HG03457 (cell line): ENCODE data around the gene DNAJC21.
"Not testable (repeated sequence)": the region's sequence is repeated elsewhere in the genome, so short reads cannot be mapped to it uniquely, and the experiment has no call there.

Source experiments
- ATAC-seq: cut with Tn5 transposase; IDR thresholded peaks from one replicate; pipeline ENCODE4 v1.9.1; 2021; ENCODE audit warnings: moderate number of reproducible peaks; ENCODE audit not compliant: unreplicated experiment

The DNAJC21 gene

DNA sequence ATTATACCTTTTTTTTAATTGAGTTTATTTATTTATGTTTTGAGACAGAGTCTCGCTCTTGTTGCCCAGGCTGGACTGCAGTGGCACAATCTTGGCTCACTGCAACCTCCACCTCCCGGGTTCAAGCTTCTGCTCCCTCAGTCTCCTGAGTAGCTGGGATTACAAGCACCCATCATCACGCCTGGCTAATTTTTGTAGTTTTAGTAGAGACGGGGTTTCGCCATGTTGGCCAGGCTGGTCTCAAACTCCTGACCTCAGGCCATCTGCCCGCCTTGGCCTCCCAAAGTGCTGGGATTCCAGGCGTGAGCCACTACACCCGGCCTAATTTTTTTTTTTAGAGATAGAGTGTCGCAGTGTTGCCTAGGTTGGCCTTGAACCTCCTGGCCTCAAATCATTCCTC is 6.1 kb upstream of the DNAJC21 start:
- not testable (repeated sequence) for ATAC-seq

DNA sequence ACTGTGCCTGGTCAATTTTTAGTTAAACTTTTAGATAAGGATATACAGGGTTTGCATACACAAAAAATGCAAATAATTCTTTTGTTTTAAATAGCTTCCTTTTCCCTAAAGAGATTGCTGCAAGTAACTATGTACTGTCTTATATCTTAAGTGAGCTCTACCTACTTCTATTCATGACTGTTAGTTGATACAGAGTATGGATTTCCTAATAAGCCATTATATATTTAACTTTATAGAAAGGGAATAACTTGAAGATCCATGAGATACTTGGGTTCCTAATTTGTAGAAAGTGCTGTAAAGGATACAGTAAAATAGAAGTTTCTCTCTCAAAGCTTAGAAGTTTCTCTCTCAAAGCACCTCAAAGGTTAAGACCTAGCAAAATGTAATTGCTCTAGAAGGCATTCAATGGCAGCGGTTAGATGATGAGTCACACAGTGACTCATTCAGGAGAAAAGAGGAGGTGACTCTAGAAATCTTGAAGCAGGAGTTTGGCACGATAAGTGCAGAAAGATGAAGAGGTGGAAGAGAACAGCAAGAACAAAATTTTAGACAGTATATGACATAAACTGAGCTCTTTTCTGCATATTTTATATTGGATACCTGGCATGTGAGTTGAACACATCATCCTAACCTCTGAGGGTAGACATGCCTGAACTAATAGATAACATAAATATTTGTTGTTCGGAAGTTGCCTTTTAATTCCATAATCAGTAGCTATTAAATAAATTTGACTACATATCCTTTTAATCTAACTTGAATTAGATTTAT is 5.5 kb upstream of the DNAJC21 start:
- no peak for ATAC-seq

DNA sequence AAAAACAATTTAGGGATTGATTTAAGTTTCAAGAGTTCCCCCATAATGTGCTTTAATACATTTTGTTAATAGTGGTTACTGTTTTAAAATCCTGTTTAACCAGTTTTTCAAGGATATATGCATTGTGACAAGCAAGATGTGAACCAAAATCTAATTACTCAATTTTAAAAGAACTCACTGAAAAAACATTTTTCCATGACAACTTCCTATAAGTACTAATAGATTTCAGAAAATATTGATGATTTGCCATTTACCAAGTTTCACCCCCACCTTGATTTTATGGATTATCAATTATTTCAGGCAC is 4.9 kb upstream of the DNAJC21 start:
- ATAC-seq = no peak

DNA sequence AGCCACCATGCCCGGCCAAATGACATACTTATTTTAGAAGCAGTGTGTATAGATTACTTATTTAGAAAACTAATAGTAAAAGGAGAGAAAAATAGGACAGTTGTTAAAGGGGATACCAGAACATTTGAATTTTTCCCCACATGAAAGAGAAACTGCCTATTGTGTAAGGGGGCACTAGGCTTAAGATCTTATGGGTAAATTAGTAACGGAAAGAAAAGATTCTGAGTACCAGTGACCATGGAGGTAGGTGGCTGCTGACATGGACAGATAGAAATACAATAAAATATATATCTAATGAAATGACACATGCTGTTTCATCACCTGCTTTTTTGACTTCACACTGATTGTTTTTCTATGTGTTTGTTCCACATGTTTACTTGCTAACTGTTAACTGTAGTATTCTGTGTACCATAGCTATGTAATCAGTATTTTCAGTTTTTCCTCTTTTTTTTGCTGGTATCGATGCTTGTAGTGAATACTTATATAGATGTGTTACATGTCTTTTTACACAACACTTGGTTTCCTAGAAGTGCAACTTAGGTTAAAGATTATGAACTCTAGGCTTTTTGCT is 3.0 kb upstream of the DNAJC21 start:
- no peak for ATAC-seq

DNA sequence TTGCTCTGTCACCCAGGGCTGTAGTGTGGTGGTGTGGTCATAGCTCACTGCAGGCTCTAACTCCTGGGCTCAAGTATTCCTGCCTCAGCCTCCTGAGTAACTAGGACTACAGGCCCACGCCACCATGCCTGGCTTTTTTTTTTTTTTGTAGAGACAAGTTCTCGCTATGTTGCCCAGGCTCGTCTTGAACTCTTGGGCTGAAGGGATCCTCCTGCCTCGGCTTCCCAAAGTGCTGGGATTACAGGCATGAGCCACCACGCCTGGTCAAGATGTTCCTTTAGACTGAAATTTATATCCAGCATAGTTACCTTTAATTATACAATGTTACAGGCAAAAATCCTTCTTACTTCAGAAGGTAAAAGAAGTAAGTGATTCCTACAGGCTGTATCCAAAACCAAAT is 1.6 kb upstream of the DNAJC21 start:
- no peak for ATAC-seq

- ATAC-seq = no peak
These were observed 1.1 kb upstream of the DNAJC21 start for GRCh38 chr5:34928267-34928666.

DNA sequence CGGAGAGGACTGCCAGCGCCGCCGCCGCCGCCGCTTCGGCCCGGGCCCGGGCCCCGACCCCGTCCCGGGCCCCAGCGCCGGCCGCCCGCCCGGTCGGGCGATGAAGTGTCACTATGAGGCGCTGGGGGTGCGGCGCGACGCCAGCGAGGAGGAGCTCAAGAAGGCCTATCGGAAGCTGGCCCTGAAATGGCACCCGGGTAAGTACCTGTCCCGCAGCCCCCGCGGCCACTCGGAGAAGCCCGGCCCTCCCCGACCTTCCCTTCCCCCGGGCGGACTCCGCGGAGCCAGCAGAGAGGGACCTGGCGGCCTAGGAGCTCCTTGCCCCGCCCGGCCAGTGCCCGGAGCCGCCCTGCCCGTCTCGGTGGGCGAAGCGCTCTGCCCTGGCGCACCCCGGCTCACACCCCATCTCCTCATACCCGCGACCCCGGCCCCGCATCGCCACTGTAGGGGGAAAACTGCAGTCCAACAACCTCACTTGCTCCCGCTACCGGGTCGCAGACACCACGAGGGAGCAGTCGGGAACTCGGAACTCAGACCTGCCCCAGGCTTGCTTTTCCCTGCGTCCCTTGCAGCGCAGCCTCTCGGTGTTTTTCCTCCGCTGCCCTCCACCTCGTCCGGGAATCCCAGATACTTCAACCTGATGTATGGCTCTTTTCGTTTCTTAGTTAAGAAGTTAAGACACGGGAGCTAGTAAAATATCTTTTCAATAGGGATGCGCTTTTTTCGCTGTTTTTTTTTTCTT is 532 bp downstream of the DNAJC21 start:
- ATAC-seq = peak; percentile 66

GRCh38 chr5:34930462-34930844 is 1.1 kb downstream of the DNAJC21 start:
- no peak for ATAC-seq

DNA sequence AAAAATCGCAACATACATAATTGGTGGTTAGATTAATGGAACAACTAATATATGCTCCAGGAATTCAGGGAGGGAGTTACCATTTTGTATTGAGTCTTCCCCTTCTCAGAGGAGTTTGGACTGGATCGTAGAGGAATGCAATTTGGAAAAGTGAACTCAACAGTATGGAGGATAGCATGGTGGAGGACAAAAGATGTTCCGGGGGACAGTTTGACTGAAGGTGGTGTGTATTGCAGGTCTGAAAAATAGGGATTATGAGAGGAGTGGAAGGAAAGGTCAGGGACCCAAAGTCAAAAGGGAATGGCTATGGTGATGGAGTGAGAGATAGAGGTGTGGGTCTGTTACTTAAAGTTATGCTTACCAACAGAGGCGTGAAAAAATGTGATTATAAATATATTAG is 1.5 kb downstream of the DNAJC21 start:
- ATAC-seq = no peak

DNA sequence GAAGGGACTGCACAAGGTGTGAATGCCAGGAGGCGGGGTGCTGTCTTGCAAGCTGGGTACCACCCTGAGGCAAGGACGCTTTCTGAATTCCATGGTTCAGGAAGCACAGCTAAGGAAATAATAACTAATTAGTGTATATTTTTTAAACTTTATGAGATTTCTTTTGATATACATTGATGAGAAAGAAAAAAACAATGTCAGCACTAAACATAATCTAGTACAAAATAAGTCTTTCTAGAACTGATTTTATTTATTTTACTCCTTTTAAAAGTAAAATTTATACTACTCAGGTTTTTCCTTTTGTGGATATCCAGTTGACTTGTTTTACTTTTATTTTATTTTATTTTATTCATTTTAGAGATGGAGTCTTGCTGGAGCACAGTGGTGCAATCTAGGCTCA is 3.6 kb downstream of the DNAJC21 start:
- no peak for ATAC-seq

DNA sequence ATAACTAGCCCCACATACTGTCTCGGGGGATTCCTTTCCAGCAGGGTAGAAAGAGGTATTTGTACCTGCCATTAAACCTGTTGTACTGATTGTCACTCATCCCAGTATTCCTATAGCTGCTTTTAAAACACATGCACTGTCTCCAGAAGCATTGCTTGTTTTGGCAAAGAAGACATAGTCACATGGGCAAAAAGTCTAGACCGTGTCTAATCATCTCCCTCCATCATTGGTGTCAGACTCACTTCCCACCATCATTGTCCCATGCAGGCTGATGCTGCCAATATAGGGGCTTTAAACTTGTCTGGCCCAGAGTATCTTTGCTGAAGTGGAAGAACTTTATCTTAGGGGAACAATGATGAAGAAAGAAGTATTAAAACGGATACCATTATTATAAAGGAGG is 12.6 kb downstream of the DNAJC21 start:
- ATAC-seq = no peak

GRCh38 chr5:34944044-34944443 is 14.7 kb downstream of the DNAJC21 start:
- ATAC-seq = no peak

- no peak for ATAC-seq
These were observed 15.2 kb downstream of the DNAJC21 start for GRCh38 chr5:34944460-34945047.

GRCh38 chr5:34957321-34957720 is 28.0 kb downstream of the DNAJC21 start:
- no peak for ATAC-seq

- ATAC-seq = no peak
These were observed 28.7 kb downstream of the DNAJC21 start for GRCh38 chr5:34957857-34958690.

DNA sequence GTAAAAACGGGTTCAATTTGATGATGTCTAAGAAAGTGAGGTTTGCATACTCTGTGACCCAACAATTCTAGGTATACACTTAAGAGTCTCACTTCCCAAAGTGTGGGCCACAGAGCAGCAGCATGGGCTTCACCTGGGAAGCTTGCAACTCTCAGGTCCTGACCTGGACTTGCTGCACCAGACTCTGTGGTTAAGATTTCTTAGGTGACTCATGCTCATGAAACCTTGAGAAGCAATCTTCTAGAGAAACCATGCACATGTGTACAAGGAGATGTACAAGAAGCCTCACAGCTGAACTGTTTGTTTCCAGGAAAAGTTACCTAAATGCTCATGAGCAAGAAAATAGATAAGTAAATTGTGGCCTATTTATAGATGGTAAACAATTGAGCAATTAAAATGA is 30.0 kb downstream of the DNAJC21 start:
- peak; percentile 79 for ATAC-seq

DNA sequence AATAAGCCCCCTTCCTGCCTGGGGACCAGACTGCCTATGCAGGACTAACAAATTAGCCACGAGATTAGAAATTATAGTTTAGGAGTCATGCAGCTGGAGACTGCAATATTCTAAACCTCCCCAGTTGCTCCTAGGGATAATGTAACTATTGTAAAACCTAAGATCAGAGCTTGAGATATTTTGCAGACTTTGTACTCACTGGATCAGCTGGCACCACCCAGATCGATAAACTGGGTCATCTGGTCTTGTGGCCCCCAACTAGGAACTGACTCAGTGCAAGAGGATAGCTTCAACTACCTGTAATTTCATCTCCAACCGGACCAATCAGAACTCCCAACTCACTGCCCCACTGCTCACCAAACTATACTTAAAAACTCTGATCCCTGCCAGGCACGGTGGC is 38.2 kb downstream of the DNAJC21 start:
- no peak for ATAC-seq

DNA sequence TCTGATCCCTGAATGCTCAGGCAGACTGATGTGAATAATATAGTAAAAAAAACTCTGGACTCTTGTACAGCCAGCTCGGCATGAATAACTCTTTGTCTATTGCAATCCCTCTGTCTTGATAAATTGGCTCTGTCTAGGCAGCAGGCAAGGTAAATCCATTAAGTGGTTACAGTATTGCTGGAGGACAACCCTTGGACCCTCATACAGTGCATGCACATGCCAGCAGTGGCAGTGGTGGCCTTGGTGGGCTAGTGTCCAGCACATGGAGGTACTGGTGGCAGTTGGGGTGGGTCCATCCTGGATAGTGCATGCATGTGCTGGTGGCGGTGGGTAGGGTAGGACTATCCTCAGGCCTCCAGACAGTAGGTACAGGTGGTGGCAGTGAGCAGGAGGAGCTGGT is 38.9 kb downstream of the DNAJC21 start:
- ATAC-seq = no peak

DNA sequence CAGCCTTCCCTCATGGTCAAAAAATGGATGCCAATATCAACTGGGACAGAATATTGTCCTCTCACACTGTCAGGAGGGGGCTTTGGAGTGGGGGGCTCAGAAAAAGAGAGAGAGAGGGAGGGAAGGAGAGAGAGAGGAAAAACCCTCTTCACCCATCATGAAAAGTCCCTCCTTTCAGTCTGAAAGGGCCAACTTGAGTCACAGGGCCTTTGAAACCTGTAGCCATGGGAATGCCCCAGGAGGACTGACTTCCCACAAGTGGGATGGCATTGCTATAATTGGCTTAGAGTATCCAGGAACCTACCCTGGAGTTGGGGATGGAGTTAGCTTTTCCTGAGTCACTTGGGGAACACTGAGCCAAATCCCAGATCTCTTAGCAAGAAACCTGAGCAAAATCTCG is 41.2 kb downstream of the DNAJC21 start:
- ATAC-seq = no peak

DNA sequence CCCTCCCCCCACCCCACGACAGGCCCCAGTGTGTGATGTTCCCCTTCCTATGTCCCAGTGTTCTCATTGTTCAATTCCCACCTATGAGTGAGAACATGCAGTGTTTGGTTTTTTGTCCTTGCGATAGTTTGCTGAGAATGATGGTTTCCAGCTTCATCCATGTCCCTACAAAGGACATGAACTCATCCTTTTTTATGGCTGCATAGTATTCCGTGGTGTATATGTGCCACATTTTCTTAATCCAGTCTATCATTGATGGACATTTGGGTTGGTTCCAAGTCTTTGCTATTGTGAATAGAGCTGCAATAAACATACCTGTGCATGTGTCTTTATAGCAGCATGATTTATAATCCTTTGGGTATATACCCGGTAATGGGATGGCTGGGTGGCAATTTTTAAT is 42.3 kb downstream of the DNAJC21 start:
- ATAC-seq = not testable (repeated sequence)

- ATAC-seq = no peak
These were observed 47.0 kb downstream of the DNAJC21 start for GRCh38 chr5:34976347-34976746.
